Trophoblast cell (in vitro differentiated cells and primary cell): ENCODE data around the gene VAV1.

Experiments used
- DNase-seq, 2 donors: peaks; one replicate each; pipeline ENCODE4 v3.0.0-alpha.2; 2016
- H2AFZ ChIP-seq: 2 replicates; pipeline ENCODE4 v1.6.1; 2013; ENCODE audit warnings: low read length, moderate library complexity, mild to moderate bottlenecking; ENCODE audit not compliant: insufficient read depth, poor library complexity
- H2AK5ac ChIP-seq: 2 replicates; pipeline ENCODE4 v1.6.1; 2013; ENCODE audit warnings: mild to moderate bottlenecking, low read length
- H2BK120ac ChIP-seq: 2 replicates; pipeline ENCODE4 v1.6.1; 2013; ENCODE audit warnings: low read length, mild to moderate bottlenecking, moderate library complexity; ENCODE audit not compliant: insufficient read depth, poor library complexity
- H2BK12ac ChIP-seq: 2 replicates; pipeline ENCODE4 v1.6.1; 2013; ENCODE audit warnings: mild to moderate bottlenecking, low read length, moderate library complexity
- H2BK5ac ChIP-seq: 2 replicates; pipeline ENCODE4 v1.6.1; 2013; ENCODE audit warnings: low read length, low read depth, moderate library complexity, mild to moderate bottlenecking; ENCODE audit not compliant: poor library complexity
- H3K14ac ChIP-seq: 2 replicates; pipeline ENCODE4 v1.6.1; 2013; ENCODE audit warnings: mild to moderate bottlenecking, low read length
- H3K18ac ChIP-seq: 2 replicates; pipeline ENCODE4 v1.6.1; 2013; ENCODE audit warnings: mild to moderate bottlenecking, low read length
- H3K23ac ChIP-seq: 2 replicates; pipeline ENCODE4 v1.6.1; 2013; ENCODE audit warnings: low read length
- H3K27ac ChIP-seq: 2 replicates; pipeline ENCODE4 v1.5.1; 2013; ENCODE audit warnings: low read depth, mild to moderate bottlenecking, inconsistent platforms, low read length, moderate library complexity
- H3K27me3 ChIP-seq: 2 replicates; pipeline ENCODE4 v1.6.1; 2013; ENCODE audit warnings: inconsistent platforms, mild to moderate bottlenecking, low read length, moderate library complexity; ENCODE audit not compliant: insufficient read depth
- H3K36me3 ChIP-seq, 2 experiments: 1 replicate in 1 of 2; 2 replicates in 1 of 2; pipeline ENCODE4 v1.6.1; 2013; ENCODE audit warnings: low read length in 2 of 2, mild to moderate bottlenecking in 2 of 2, moderate library complexity in 1 of 2; ENCODE audit not compliant: insufficient read depth in 2 of 2, control insufficient read depth in 1 of 2
- H3K4ac ChIP-seq: 2 replicates; pipeline ENCODE4 v1.6.1; 2013; ENCODE audit warnings: low read depth, mild to moderate bottlenecking, low read length, moderate library complexity
- H3K4me1 ChIP-seq, 2 experiments: 1 replicate in 1 of 2; 2 replicates in 1 of 2; pipeline ENCODE4 v1.6.1; 2013; ENCODE audit warnings: low read length in 2 of 2, mild to moderate bottlenecking in 2 of 2, moderate library complexity in 1 of 2; ENCODE audit not compliant: insufficient read depth in 2 of 2, control insufficient read depth in 1 of 2
- H3K4me2 ChIP-seq: 2 replicates; pipeline ENCODE4 v1.6.1; 2013; ENCODE audit warnings: inconsistent platforms, mild to moderate bottlenecking, low read length, moderate library complexity
- H3K4me3 ChIP-seq: 2 replicates; pipeline ENCODE4 v1.5.1; 2013; ENCODE audit warnings: mild to moderate bottlenecking, low read depth, low read length, inconsistent platforms
- H3K79me1 ChIP-seq: one replicate; pipeline ENCODE4 v1.6.1; 2013; ENCODE audit warnings: low read length
- H3K79me2 ChIP-seq: 2 replicates; pipeline ENCODE4 v1.6.1; 2013; ENCODE audit warnings: low read length, mild to moderate bottlenecking; ENCODE audit not compliant: control insufficient read depth, insufficient read depth, poor library complexity
- H3K9ac ChIP-seq: 2 replicates; pipeline ENCODE4 v1.6.1; 2013; ENCODE audit warnings: mild to moderate bottlenecking, low read length
- H3K9me3 ChIP-seq: 2 replicates; pipeline ENCODE4 v1.6.1; 2013; ENCODE audit warnings: low read depth, mild to moderate bottlenecking, control low read depth, inconsistent platforms, low read length; ENCODE audit not compliant: insufficient read depth
- H4K12ac ChIP-seq: 2 replicates; pipeline ENCODE4 v1.6.1; 2013; ENCODE audit warnings: low read depth, mild to moderate bottlenecking, low read length, moderate library complexity
- H4K8ac ChIP-seq: 2 replicates; pipeline ENCODE4 v1.6.1; 2013; ENCODE audit warnings: low read depth, mild to moderate bottlenecking, low read length, moderate library complexity
- H4K91ac ChIP-seq: one replicate; pipeline ENCODE4 v1.6.1; 2013; ENCODE audit warnings: low read depth, mild to moderate bottlenecking, low read length, moderate library complexity
- WGBS: extraction: QIAGEN DNeasy Blood & Tissue Kit; methylation state at CpG from one replicate; pipeline ENCODE4 v1.1.7; 2013; ENCODE audit warnings: missing lambda C conversion rate; ENCODE audit not compliant: insufficient read length, insufficient coverage; ENCODE audit errors: extremely low coverage; 5-methylcytosine and 5-hydroxymethylcytosine counted together

VAV1 gene

GRCh38 chr19:6875218-6875617 is 102.7 kb downstream of the VAV1 start:
- Histone ChIP-seq H3K23ac (no peak overlapping the region), H3K9ac (no peak overlapping the region), H4K91ac (no peak overlapping the region), H2BK120ac (no peak overlapping the region), H3K27ac (no peak overlapping the region), H3K79me2 (no peaks in the 10 kb centered on the region), H3K4me3 (no peak overlapping the region), H3K4ac (no peak overlapping the region), H3K4me2 (no peak overlapping the region), H2AFZ (no peak overlapping the region), H3K4me1 (no peaks in the 10 kb centered on the region), H3K36me3 (no peaks in the 10 kb centered on the region), H3K14ac (no peak overlapping the region), H3K27me3 (no peaks in the 10 kb centered on the region), H2BK12ac (no peak overlapping the region), H3K79me1 (no peaks in the 10 kb centered on the region), H4K12ac (no peak overlapping the region), H4K8ac (no peak overlapping the region), H3K9me3 (peaks cover 24% of the 10 kb centered on the region), H3K18ac (no peak overlapping the region), H2AK5ac (no peak overlapping the region), H2BK5ac (no peak overlapping the region)
- WGBS: no CpG with 5 or more reads among the region's 2 CpGs
- no peak for DNase-seq

GRCh38 chr19:6876748-6877147 is 104.2 kb downstream of the VAV1 start:
- Histone ChIP-seq H4K91ac (no peak overlapping the region), H2AFZ (no peak overlapping the region), H3K79me1 (no peaks in the 10 kb centered on the region), H3K27ac (no peak overlapping the region), H3K36me3 (no peaks in the 10 kb centered on the region), H2AK5ac (no peak overlapping the region), H3K4me3 (no peak overlapping the region), H2BK12ac (no peak overlapping the region), H3K79me2 (no peaks in the 10 kb centered on the region), H2BK120ac (no peak overlapping the region), H4K8ac (no peak overlapping the region), H4K12ac (no peak overlapping the region), H3K9me3 (peaks cover 29% of the 10 kb centered on the region), H3K9ac (no peak overlapping the region), H2BK5ac (no peak overlapping the region), H3K23ac (no peak overlapping the region), H3K18ac (no peak overlapping the region), H3K4ac (no peak overlapping the region), H3K4me2 (no peak overlapping the region), H3K14ac (no peak overlapping the region), H3K27me3 (no peaks in the 10 kb centered on the region), H3K4me1 (no peaks in the 10 kb centered on the region)
- WGBS: no CpG with 5 or more reads among the region's 7 CpGs
- DNase-seq: no peak

GRCh38 chr19:6877766-6878165 is 105.3 kb downstream of the VAV1 start:
- H2BK5ac ChIP-seq: no peak overlapping the region
- no peak overlapping the region for H3K23ac ChIP-seq
- H4K12ac ChIP-seq: no peak overlapping the region
- H2AK5ac ChIP-seq: no peak overlapping the region
- no peaks in the 10 kb centered on the region for H3K79me1 ChIP-seq
- no peak overlapping the region for H3K14ac ChIP-seq
- H3K4ac ChIP-seq: no peak overlapping the region
- no peaks in the 10 kb centered on the region for H3K36me3 ChIP-seq
- H3K9ac ChIP-seq: no peak overlapping the region
- H2AFZ ChIP-seq: no peak overlapping the region
- H3K79me2 ChIP-seq: no peaks in the 10 kb centered on the region
- H4K91ac ChIP-seq: no peak overlapping the region
- no peak overlapping the region for H3K18ac ChIP-seq
- no peak overlapping the region for H3K4me3 ChIP-seq
- no peaks in the 10 kb centered on the region for H3K27me3 ChIP-seq
- no CpG with 5 or more reads among the region's 4 CpGs for WGBS
- no peak for DNase-seq
- H2BK120ac ChIP-seq: no peak overlapping the region
- no peak overlapping the region for H3K4me2 ChIP-seq
- H2BK12ac ChIP-seq: no peak overlapping the region
- no peak overlapping the region for H3K27ac ChIP-seq
- H3K4me1 ChIP-seq: no peaks in the 10 kb centered on the region
- H4K8ac ChIP-seq: no peak overlapping the region
- peaks cover 35% of the 10 kb centered on the region for H3K9me3 ChIP-seq

- WGBS: no CpG with 5 or more reads among the region's 7 CpGs
Measured at GRCh38 chr19:6886277-6886897, 113.9 kb downstream of the VAV1 start.

More at GRCh38 chr19:6886277-6886897, 113.9 kb downstream of the VAV1 start:
- peaks cover 14% of the 10 kb centered on the region for H3K9me3 ChIP-seq
- H3K4me1 ChIP-seq: no peaks in the 10 kb centered on the region
- H3K9ac ChIP-seq: no peak overlapping the region
- no peak overlapping the region for H2AK5ac ChIP-seq
- no peak overlapping the region for H3K14ac ChIP-seq
- no peaks in the 10 kb centered on the region for H3K36me3 ChIP-seq
- H2BK120ac ChIP-seq: no peak overlapping the region
- no peak overlapping the region for H3K4me3 ChIP-seq
- no peak overlapping the region for H3K4me2 ChIP-seq
- no peaks in the 10 kb centered on the region for H3K27me3 ChIP-seq
- H4K12ac ChIP-seq: no peak overlapping the region
- H2BK5ac ChIP-seq: no peak overlapping the region
- no peaks in the 10 kb centered on the region for H3K79me1 ChIP-seq
- H4K91ac ChIP-seq: no peak overlapping the region
- no peak for DNase-seq
- H3K27ac ChIP-seq: no peak overlapping the region
- no peak overlapping the region for H3K23ac ChIP-seq
- H3K4ac ChIP-seq: no peak overlapping the region
- no peak overlapping the region for H4K8ac ChIP-seq
- no peak overlapping the region for H2AFZ ChIP-seq
- H3K79me2 ChIP-seq: no peaks in the 10 kb centered on the region
- no peak overlapping the region for H2BK12ac ChIP-seq
- no peak overlapping the region for H3K18ac ChIP-seq
